ENCODE measurements around the gene POLR3H. TPM values are rescaled to one million over a fixed set of nuclear protein-coding genes. Genes with fewer than 3 reads are reported as not detected.
"Not testable (repeated sequence)": the region's sequence is repeated elsewhere in the genome, so short reads cannot be mapped to it uniquely, and the experiment has no call there.

The POLR3H gene, protein sequence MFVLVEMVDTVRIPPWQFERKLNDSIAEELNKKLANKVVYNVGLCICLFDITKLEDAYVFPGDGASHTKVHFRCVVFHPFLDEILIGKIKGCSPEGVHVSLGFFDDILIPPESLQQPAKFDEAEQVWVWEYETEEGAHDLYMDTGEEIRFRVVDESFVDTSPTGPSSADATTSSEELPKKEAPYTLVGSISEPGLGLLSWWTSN
- total RNA-seq: 10 to 100 TPM; 11.4 to 12.0 TPM

GRCh38 chr22:41543854-41544670 is at the start of gene POLR3H:
POLR3H (minus strand) TSS chr22:41544470; CDS start chr22:41544101, 369 bp downstream.
- H3K27me3 ChIP-seq: no peaks in the 10 kb centered on the region
- no peaks in the 10 kb centered on the region for H3K9me3 ChIP-seq
- peak within 1 kb of the TSS; percentile 75 to 77 for H3K4me3 ChIP-seq
- peak; percentile 98 for DNase-seq (ENCODE audit: low spot score)
- peaks cover 0 to 52% of the 10 kb centered on the region in 2 donors for H3K4me1 ChIP-seq
- H3K27ac ChIP-seq: peak within 1 kb of the TSS; percentile 82 to 89
- peak; percentile 55 to 81 for TF ChIP-seq CTCF (IDR thresholded peaks at IDR 0.05)
- H3K36me3 ChIP-seq: no peaks in the 10 kb centered on the region

GRCh38 chr22:41593336-41593960 is 49.2 kb upstream of the POLR3H start:
- peaks cover 0 to 21% of the 10 kb centered on the region in 2 donors for H3K4me1 ChIP-seq
- H3K9me3 ChIP-seq; H3K27ac ChIP-seq; H3K36me3 ChIP-seq; DNase-seq (ENCODE audit: low spot score); H3K4me3 ChIP-seq; H3K27me3 ChIP-seq: not testable (repeated sequence)

- H3K27ac ChIP-seq: peak within 1 kb of the TSS; percentile 74 to 77
- H3K4me3 ChIP-seq: peak within 1 kb of the TSS; percentile 83 to 87
- peak; percentile 100 for DNase-seq (ENCODE audit: low spot score)
- H3K36me3 ChIP-seq: no peaks in the 10 kb centered on the region
- peaks cover 0 to 15% of the 10 kb centered on the region in 2 donors for H3K4me1 ChIP-seq
- no peak for TF ChIP-seq CTCF (IDR thresholded peaks at IDR 0.05)
- H3K27me3 ChIP-seq: no peaks in the 10 kb centered on the region
- no peaks in the 10 kb centered on the region for H3K9me3 ChIP-seq
Observed at GRCh38 chr22:41589391-41590241, 45.3 kb upstream of the POLR3H start, which contains the start of gene PMM1. PMM1 (minus strand) TSS chr22:41589840; CDS start chr22:41589805, 35 bp downstream.

DNA sequence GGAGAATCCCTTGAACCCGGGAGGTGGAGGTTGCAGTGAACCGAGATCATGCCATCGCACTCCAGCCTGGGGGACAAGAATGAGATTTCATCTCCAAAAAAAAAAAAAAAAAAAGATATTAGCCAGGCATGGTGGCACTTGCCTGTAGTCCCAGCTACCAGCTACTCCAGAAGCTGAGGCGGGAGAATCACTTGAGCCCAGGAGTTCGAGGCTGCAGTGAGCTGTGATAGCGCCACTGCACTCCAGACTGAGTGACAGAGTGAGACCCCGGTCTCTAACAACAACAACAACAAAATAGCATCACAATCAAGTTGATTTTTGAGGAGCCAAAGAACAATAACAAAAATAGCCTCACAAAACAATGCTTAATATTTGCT is 43.1 kb upstream of the POLR3H start:
- no peak for TF ChIP-seq CTCF (IDR thresholded peaks at IDR 0.05)
- H3K27ac ChIP-seq: no peak overlapping the region
- H3K4me1 ChIP-seq: peaks cover 0 to 21% of the 10 kb centered on the region in 2 donors
- no peaks in the 10 kb centered on the region for H3K9me3 ChIP-seq
- H3K27me3 ChIP-seq: no peaks in the 10 kb centered on the region
- DNase-seq (ENCODE audit: low spot score): no peak
- H3K36me3 ChIP-seq: no peaks in the 10 kb centered on the region
- H3K4me3 ChIP-seq: no peak overlapping the region

- Histone ChIP-seq H3K4me1 (peaks cover 0 to 21% of the 10 kb centered on the region in 2 donors), H3K27ac (no peak overlapping the region), H3K9me3 (no peaks in the 10 kb centered on the region), H3K27me3 (no peaks in the 10 kb centered on the region), H3K36me3 (no peaks in the 10 kb centered on the region), H3K4me3 (no peak overlapping the region)
- no peak for TF ChIP-seq CTCF (IDR thresholded peaks at IDR 0.05)
- no peak for DNase-seq (ENCODE audit: low spot score)
Observed at GRCh38 chr22:41585898-41586297, 41.6 kb upstream of the POLR3H start.
